Melanocyte of skin (primary cell): ENCODE measurements around the gene COL3A1. TPM values are rescaled to one million over a fixed set of nuclear protein-coding genes. Genes with fewer than 3 reads are reported as not detected.

Source experiments
- small RNA-seq, 2 donors: library from RNA; depleted of rRNA; stranded (forward); fragments of <200 nt; gene quantifications; one replicate each; pipeline ENCODE3, GENCODE V24; 2012
- total RNA-seq, 2 donors: library from RNA; depleted of rRNA; stranded (reverse); fragments of >200 nt; gene quantifications; 2 replicates each; pipeline ENCODE4 v1.2.3, GENCODE V29; 2012

The COL3A1 gene
- under 1 TPM; 0.34 to 1.00 TPM for total RNA-seq

GRCh38 chr2:188974164-188974563 is at the start of gene COL3A1:
COL3A1 (plus strand) TSS chr2:188974373; CDS start chr2:188974490, 117 bp downstream.

Small RNA genes within 50 kb of the gene (small RNA-seq; reads per million reads assigned to genes)
- 0.35 to 1.2 reads per million in 2 donors for gene MIR1245A

Other genes starting within 250 kb of the COL3A1 start
- 100 to 1,000 TPM in 1 of 2 donors, 10 to 100 TPM in 1; 90.2 to 153 TPM for gene COL5A2, start 205.4 kb downstream of the COL3A1 start, total RNA-seq